Gastroesophageal sphincter (tissue), 4 donors: ENCODE data around the gene ZNF593. TPM values are rescaled to one million over a fixed set of nuclear protein-coding genes. Genes with fewer than 3 reads are reported as not detected.

ENCODE experiments used
- ATAC-seq: fragments of 150-250 bp; one replicate; pipeline ENCODE4 v1.9.1; 2016; ENCODE audit warnings: mild to moderate bottlenecking, moderate library complexity
- H3K27ac ChIP-seq, 4 donors: fragments of 200-600 bp; sonication (generic) in 3 of 4; 1 replicate in 3 of 4; 2 replicates in 1 of 4; pipeline ENCODE4 v1.5.1; 2016 to 2019
- H3K27me3 ChIP-seq: fragments of 200-600 bp; sonication (generic); one replicate; pipeline ENCODE4 v1.5.1; 2019
- H3K36me3 ChIP-seq, 2 donors: fragments of 200-600 bp; sonication (generic); one replicate each; pipeline ENCODE4 v1.5.1; 2019; ENCODE audit warnings: control low read depth in 1 of 2
- H3K4me1 ChIP-seq, 3 donors: fragments of 200-600 bp; sonication (generic); 1 replicate in 2 of 3; 2 replicates in 1 of 3; pipeline ENCODE4 v1.5.1; 2016 to 2019; ENCODE audit warnings: control low read depth in 2 of 3
- H3K4me3 ChIP-seq, 2 donors: fragments of 200-600 bp; sonication (generic); one replicate each; pipeline ENCODE4 v1.5.1; 2019; ENCODE audit warnings: mild to moderate bottlenecking in 1 of 2, moderate library complexity in 1 of 2
- H3K9me3 ChIP-seq, 3 donors: fragments of 200-600 bp; sonication (generic); one replicate each; pipeline ENCODE4 v1.5.1; 2017 to 2019; ENCODE audit warnings: control low read depth in 2 of 3
- EP300 ChIP-seq: sonication (generic); formaldehyde crosslinking; IDR thresholded peaks from one replicate; pipeline ENCODE4 v1.6.1; 2017; ENCODE audit warnings: antibody characterized with exemption, mild to moderate bottlenecking
- POLR2A ChIP-seq, 2 donors: fragments of 450-650 bp; IDR thresholded peaks; one replicate each; pipeline ENCODE4 v1.6.1; 2017; ENCODE audit warnings: antibody characterized with exemption in 2 of 2, mild to moderate bottlenecking in 2 of 2, moderate library complexity in 1 of 2
- POLR2AphosphoS5 ChIP-seq: sonication (generic); formaldehyde crosslinking; IDR thresholded peaks from one replicate; pipeline ENCODE4 v1.6.1; 2017; ENCODE audit warnings: antibody characterized with exemption
- WGBS, 2 donors: methylation state at CpG; one replicate each; pipeline ENCODE4 v1.1.5; 2018; ENCODE audit warnings: low coverage in 1 of 2; 5-methylcytosine and 5-hydroxymethylcytosine counted together
- total RNA-seq, 4 donors: library from RNA; depleted of rRNA; stranded (reverse); fragments of >200 nt; gene quantifications; one replicate each; pipeline ENCODE4 v1.1.0, GENCODE V29; 2016
- TF ChIP-seq, protein P1 (sequence below), 4 experiments: fragments of 200-600 bp in 2 of 4; fragments of 450-650 bp in 2 of 4; sonication (generic) in 1 of 4; IDR thresholded peaks; one replicate each; pipeline ENCODE4 v1.5.1; 2017 to 2019; ENCODE audit warnings: antibody characterized with exemption in 4 of 4, mild to moderate bottlenecking in 2 of 4, moderate library complexity in 2 of 4

ZNF593 gene
- total RNA-seq, 4 donors from 2014 or later = 5.0 to 22.8 (median 16.6) TPM

DNA sequence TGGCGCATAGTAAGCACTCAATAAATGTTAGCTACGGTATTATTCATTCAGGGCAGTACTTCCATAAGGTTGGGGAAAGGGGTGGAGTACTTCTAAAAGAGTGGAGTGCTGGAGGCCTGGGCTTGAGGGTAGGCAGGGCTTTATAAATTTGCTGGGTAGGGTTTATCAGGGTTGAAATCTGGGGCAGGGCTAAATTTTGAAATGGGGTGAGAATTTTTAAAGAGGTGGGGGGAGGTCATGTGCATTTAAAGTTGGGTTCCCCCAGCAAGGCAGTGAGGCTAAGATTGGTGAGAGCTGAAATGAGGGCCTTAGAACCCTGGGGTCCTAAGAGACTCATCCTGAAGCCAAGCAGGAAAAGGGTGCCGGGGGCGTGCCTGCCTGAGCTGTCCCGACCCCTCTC lies 30.7 kb downstream of the ZNF593 start:
- no peaks in the 10 kb centered on the region for H3K36me3 ChIP-seq
- ATAC-seq = no peak
- no peak for TF ChIP-seq POLR2AphosphoS5
- TF ChIP-seq POLR2A (IDR thresholded peaks at IDR 0.05) = no peak
- TF ChIP-seq, protein P1, sequence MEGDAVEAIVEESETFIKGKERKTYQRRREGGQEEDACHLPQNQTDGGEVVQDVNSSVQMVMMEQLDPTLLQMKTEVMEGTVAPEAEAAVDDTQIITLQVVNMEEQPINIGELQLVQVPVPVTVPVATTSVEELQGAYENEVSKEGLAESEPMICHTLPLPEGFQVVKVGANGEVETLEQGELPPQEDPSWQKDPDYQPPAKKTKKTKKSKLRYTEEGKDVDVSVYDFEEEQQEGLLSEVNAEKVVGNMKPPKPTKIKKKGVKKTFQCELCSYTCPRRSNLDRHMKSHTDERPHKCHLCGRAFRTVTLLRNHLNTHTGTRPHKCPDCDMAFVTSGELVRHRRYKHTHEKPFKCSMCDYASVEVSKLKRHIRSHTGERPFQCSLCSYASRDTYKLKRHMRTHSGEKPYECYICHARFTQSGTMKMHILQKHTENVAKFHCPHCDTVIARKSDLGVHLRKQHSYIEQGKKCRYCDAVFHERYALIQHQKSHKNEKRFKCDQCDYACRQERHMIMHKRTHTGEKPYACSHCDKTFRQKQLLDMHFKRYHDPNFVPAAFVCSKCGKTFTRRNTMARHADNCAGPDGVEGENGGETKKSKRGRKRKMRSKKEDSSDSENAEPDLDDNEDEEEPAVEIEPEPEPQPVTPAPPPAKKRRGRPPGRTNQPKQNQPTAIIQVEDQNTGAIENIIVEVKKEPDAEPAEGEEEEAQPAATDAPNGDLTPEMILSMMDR (IDR thresholded peaks at IDR 0.05) = no peak
- no peak for TF ChIP-seq EP300
- peaks cover 42% of the 10 kb centered on the region for H3K27me3 ChIP-seq
- no peak overlapping the region for H3K4me3 ChIP-seq
- H3K27ac ChIP-seq = no peak overlapping the region
- 57% methylated on average over 4 of the region's 5 CpGs; no CpG with 5 or more reads in 1 of the 2 donors for WGBS, 2 donors
- H3K9me3 ChIP-seq = no peaks in the 10 kb centered on the region
- peaks cover 0 to 9% (median 0%) of the 10 kb centered on the region in 3 donors for H3K4me1 ChIP-seq

DNA sequence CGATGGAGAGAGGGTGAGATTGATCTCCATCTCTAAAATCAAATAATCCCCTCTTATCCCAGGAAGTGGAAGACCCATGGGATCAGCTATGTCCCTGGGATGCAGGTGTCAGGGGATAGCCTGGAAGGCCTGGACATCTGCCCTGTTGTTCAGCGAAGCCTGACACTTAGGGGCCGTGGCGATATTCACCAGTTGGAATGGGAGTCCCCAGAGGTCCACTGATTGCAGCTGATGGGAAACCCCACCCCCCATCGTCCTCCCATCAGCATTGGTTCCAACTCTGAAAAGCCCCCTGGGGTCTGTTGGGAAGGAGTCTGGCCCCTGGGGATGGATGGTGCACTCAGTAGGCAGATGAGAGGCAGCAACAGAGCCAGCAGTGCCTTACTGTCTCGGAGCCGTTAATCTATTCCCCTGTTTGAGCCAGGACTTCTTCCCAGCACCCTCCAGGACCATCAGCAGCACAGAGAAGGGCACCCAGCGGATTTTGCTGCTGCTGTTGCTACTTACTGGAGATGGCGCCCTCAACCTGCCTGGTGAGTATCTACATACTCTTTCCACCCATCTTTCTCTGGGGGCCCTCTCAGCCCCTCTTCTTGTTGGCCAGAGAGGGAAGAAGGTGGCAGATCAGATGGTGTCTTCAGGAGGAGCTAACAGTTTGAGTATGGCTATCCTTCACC lies 34.1 kb downstream of the ZNF593 start:
- 67 to 80% methylated on average over 4 to 6 of the region's 9 CpGs for WGBS, 2 donors

DNA sequence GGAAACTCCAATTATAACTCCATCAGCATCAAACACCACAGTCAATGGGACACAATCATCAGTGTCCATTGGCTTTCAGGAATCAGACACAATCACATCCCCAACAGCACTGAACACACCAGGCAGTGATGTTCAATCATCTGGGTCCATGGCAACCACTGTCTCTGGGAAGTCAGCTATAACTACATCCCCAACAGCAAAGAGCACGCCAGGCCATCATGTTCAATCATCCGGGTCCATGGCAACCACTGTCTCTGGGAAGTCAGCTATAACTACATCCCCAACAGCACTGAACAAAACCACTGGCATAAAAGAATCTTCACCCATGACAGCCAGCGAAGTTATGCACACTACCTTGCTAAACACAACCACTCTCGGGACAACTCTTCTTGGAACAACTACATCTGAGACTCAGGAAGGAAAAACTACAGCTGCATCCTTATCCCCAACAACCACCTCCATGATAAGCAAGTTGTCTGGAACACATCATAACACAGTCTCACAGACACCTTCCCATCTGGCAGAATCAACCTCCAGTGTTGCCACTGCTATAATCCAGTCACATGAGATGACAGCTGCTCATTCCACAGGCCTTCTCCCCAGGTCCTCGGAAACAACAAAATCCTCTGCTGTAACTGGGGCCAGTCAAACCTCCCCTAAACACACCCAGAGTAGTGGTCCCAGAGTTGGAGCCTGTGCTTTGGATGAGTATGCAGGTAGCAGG lies 40.6 kb downstream of the ZNF593 start:
- Histone ChIP-seq H3K27ac (no peak overlapping the region), H3K4me1 (no peaks in the 10 kb centered on the region), H3K36me3 (no peaks in the 10 kb centered on the region), H3K9me3 (no peaks in the 10 kb centered on the region), H3K27me3 (no peaks in the 10 kb centered on the region), H3K4me3 (no peak overlapping the region)
- WGBS, 2 donors = 59 to 75% methylated on average over 1 to 3 of the region's 5 CpGs
- ATAC-seq = no peak
- no peak for TF ChIP-seq POLR2A (IDR thresholded peaks at IDR 0.05)
- no peak for TF ChIP-seq POLR2AphosphoS5
- no peak for TF ChIP-seq EP300
- TF ChIP-seq, protein P1 (IDR thresholded peaks at IDR 0.05) = no peak

More for the DNA sequence above, 34.1 kb downstream of the ZNF593 start:
- Histone ChIP-seq H3K4me1 (peaks cover 0 to 9% (median 0%) of the 10 kb centered on the region in 3 donors), H3K27me3 (peaks cover 31% of the 10 kb centered on the region), H3K36me3 (no peaks in the 10 kb centered on the region), H3K4me3 (no peak overlapping the region), H3K9me3 (no peaks in the 10 kb centered on the region), H3K27ac (no peak overlapping the region)
- TF ChIP-seq POLR2A (IDR thresholded peaks at IDR 0.05) = no peak
- TF ChIP-seq, protein P1 (IDR thresholded peaks at IDR 0.05) = no peak
- no peak for TF ChIP-seq EP300
- no peak for TF ChIP-seq POLR2AphosphoS5
- no peak for ATAC-seq

DNA sequence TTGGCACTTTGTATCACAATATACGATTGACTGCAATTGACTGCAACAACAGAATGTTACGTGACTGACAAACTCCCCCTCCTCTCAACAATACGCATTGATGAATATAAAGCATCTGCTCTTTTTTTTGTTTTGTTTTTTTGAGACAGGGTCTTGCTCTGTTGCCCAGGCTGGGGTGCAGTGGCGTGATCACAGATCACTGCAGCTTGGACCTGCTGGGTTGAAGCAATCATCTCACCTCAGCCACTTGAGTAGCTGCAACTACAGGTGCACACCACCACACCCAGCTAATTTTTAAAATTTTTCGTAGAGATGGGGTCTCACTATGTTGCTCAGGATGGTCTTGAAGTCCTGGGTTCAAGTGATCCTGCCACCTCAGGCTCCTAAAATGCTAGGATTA lies 43.0 kb downstream of the ZNF593 start:
- Histone ChIP-seq H3K4me1 (no peaks in the 10 kb centered on the region), H3K27me3 (no peaks in the 10 kb centered on the region), H3K27ac (no peak overlapping the region), H3K36me3 (no peaks in the 10 kb centered on the region), H3K4me3 (no peak overlapping the region), H3K9me3 (no peaks in the 10 kb centered on the region)
- no peak for ATAC-seq
- no peak for TF ChIP-seq EP300
- 69 to 94% methylated on average over 3 to 5 of the region's 5 CpGs for WGBS, 2 donors

DNA sequence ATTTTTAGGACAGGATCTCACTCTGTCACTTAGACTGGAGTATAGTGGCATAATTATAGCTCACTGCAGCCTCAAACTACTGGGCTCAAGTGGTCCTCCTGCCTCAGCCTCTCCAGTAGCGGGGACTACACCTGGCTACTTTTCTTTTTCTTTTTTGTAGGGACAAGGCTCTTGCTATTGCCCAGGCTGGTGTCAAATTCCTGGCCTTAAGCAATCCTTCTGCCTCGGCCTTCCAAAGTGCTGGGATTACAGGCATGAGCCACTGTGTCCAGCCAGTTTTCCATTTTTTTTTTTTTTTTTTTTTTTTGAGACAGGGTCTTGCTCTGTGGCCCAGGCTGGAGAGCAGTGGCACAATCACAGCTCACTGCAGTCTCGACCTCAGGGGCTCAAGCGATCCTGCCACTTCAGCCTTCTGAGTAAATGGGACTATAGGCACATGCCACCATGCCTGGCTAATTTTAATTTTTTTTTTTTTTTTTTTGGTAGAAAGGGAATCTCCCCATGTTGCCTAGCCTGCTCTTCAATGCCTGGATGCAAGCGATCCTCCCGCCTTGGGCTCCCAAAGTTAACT lies 43.7 kb downstream of the ZNF593 start:
- no peak overlapping the region for H3K4me3 ChIP-seq
- H3K9me3 ChIP-seq = no peaks in the 10 kb centered on the region
- no peaks in the 10 kb centered on the region for H3K4me1 ChIP-seq
- TF ChIP-seq, protein P1 (IDR thresholded peaks at IDR 0.05) = no peak
- no peak for TF ChIP-seq POLR2AphosphoS5
- TF ChIP-seq EP300 = no peak
- no peak for TF ChIP-seq POLR2A (IDR thresholded peaks at IDR 0.05)
- no peak for ATAC-seq
- no peaks in the 10 kb centered on the region for H3K36me3 ChIP-seq
- peaks cover 3% of the 10 kb centered on the region for H3K27me3 ChIP-seq
- 52 to 75% methylated on average over 2 to 4 of the region's 6 CpGs for WGBS, 2 donors
- no peak overlapping the region for H3K27ac ChIP-seq
